ENCODE measurements around the gene ARID3A. TPM values are rescaled to one million over a fixed set of nuclear protein-coding genes. Genes with fewer than 3 reads are reported as not detected.

Gene ARID3A
- total RNA-seq, 3 donors from 2014 or later (not counting 1 experiment from before 2014, with no cell fraction given) = 15.9 to 24.6 (median 24.2) TPM

DNA sequence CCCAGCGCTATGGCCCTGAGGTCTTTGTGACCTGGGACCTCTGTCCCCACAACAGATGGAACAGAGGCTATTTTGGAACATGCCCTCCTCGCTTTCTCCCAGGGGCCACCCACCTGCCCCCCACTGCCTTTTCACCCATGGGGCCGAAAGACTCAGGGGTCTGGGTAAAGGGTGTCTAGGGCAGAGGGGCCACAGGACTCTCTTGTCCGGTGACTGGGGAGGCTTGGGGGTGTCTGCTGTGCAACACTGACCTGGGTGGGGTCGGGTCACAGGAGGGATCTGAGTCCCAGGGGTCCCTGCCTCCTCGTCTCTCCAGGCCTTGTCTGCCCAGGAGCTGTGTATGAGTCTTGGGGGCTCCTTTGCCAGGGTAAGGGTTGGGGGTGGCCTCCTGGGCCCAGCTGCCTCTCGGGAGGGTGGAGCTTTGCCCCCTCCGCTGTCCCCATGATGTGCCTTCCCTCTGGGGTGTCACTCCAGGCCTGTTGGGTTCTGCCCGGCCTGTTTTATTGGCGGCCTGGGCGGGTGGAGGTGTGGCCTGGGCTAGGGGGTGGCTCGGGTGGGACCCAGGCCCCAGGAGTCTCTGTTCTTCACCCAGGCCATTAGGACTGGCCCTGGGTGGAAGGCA, 2.1 kb downstream of the ARID3A start:
- TF ChIP-seq, protein P1, sequence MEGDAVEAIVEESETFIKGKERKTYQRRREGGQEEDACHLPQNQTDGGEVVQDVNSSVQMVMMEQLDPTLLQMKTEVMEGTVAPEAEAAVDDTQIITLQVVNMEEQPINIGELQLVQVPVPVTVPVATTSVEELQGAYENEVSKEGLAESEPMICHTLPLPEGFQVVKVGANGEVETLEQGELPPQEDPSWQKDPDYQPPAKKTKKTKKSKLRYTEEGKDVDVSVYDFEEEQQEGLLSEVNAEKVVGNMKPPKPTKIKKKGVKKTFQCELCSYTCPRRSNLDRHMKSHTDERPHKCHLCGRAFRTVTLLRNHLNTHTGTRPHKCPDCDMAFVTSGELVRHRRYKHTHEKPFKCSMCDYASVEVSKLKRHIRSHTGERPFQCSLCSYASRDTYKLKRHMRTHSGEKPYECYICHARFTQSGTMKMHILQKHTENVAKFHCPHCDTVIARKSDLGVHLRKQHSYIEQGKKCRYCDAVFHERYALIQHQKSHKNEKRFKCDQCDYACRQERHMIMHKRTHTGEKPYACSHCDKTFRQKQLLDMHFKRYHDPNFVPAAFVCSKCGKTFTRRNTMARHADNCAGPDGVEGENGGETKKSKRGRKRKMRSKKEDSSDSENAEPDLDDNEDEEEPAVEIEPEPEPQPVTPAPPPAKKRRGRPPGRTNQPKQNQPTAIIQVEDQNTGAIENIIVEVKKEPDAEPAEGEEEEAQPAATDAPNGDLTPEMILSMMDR (IDR thresholded peaks at IDR 0.05) = no peak
- H3K4me1 Mint-ChIP-seq = peaks cover 0 to 10% of the 10 kb centered on the region in 2 donors
- H3K27me3 Mint-ChIP-seq (ENCODE audit: low read depth in 2 of 2) = no peaks in the 10 kb centered on the region
- WGBS (ENCODE audit: insufficient coverage) = 94% methylated on average over 12 of the region's 12 CpGs
- intact Hi-C loops (cut with micrococcal nuclease) = loop anchor here (10.0 kb wide), 1 partner anchor 317 kb away; the partner anchor contains the start of genes ATP5F1D and MIDN
- H3K4me3 Mint-ChIP-seq = peak overlapping the region; percentile 35
- ATAC-seq = no peak
- H3K36me3 Mint-ChIP-seq = no peaks in the 10 kb centered on the region
- H3K27ac Mint-ChIP-seq = no peak overlapping the region
- H3K27me3 ChIP-seq (ENCODE audit: control insufficient read depth, insufficient read depth, low read length) = no peaks in the 10 kb centered on the region
- no peaks in the 10 kb centered on the region for H3K9me3 Mint-ChIP-seq
- H3K4me1 ChIP-seq (ENCODE audit: control insufficient read depth, insufficient read depth, low read length) = peaks cover 48% of the 10 kb centered on the region
- no peaks in the 10 kb centered on the region for H3K36me3 ChIP-seq (ENCODE audit: control insufficient read depth, insufficient read depth, low read length)
- no peak overlapping the region for H3K4me3 ChIP-seq (ENCODE audit: low read length)
- no peak overlapping the region for H3K27ac ChIP-seq (ENCODE audit: low read length)
- no peaks in the 10 kb centered on the region for H3K9me3 ChIP-seq (ENCODE audit: control insufficient read depth, insufficient read depth, low read length)
- DNase-seq = no peak

DNA sequence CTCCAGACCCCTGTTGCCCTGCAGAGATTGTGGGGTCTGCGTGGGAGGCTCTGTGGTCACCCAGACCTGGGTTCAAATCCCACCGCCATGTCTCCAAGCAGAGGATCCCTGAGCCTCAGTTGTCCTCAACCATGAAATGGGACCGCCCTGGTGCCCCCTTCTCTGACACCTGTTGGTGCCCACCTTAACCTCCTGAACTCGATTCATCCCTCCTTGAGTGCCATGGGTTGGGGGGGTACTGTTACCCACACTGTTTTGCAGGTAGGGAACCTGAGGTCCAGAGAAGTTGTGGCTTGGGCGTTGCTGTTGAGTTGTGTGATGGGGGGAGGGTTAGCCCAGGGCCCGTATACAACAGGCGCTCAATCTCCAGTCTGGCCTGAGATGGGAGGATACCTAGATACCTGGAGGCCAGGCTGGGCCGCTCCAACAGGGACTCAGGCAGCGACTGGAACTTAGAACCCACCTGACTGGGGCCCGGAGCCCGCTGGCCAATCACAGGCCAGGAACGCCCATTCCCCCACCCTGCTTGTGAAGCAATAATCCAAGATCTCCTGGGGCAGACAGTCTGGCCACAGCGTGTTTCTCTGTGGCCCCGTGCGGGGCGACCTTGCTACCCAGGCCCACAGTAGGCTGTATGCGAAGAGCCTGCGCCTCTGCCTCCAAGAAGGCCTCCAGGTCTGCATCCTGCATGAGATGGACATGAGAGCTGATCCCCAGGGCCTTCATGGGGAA, 2.8 kb downstream of the ARID3A start:
- Histone ChIP-seq H3K36me3 (ENCODE audit: control insufficient read depth, insufficient read depth, low read length) (no peaks in the 10 kb centered on the region), H3K4me1 (ENCODE audit: control insufficient read depth, insufficient read depth, low read length) (peaks cover 56% of the 10 kb centered on the region), H3K27ac (ENCODE audit: low read length) (no peak overlapping the region), H3K4me3 (ENCODE audit: low read length) (no peak overlapping the region), H3K9me3 (ENCODE audit: control insufficient read depth, insufficient read depth, low read length) (no peaks in the 10 kb centered on the region), H3K27me3 (ENCODE audit: control insufficient read depth, insufficient read depth, low read length) (no peaks in the 10 kb centered on the region)
- no peak for ATAC-seq
- no peaks in the 10 kb centered on the region for H3K36me3 Mint-ChIP-seq
- no peaks in the 10 kb centered on the region for H3K9me3 Mint-ChIP-seq
- intact Hi-C loops (cut with micrococcal nuclease) = loop anchor here (10.0 kb wide), 1 partner anchor 316 kb away; the partner anchor contains the start of genes ATP5F1D and MIDN
- H3K27ac Mint-ChIP-seq = no peak overlapping the region
- 93% methylated on average over 18 of the region's 18 CpGs for WGBS (ENCODE audit: insufficient coverage)
- H3K27me3 Mint-ChIP-seq (ENCODE audit: low read depth in 2 of 2) = no peaks in the 10 kb centered on the region
- H3K4me3 Mint-ChIP-seq = peak overlapping the region; percentile 28
- TF ChIP-seq, protein P1 (IDR thresholded peaks at IDR 0.05) = no peak
- no peak for DNase-seq
- peaks cover 0 to 17% of the 10 kb centered on the region in 2 donors for H3K4me1 Mint-ChIP-seq

DNA sequence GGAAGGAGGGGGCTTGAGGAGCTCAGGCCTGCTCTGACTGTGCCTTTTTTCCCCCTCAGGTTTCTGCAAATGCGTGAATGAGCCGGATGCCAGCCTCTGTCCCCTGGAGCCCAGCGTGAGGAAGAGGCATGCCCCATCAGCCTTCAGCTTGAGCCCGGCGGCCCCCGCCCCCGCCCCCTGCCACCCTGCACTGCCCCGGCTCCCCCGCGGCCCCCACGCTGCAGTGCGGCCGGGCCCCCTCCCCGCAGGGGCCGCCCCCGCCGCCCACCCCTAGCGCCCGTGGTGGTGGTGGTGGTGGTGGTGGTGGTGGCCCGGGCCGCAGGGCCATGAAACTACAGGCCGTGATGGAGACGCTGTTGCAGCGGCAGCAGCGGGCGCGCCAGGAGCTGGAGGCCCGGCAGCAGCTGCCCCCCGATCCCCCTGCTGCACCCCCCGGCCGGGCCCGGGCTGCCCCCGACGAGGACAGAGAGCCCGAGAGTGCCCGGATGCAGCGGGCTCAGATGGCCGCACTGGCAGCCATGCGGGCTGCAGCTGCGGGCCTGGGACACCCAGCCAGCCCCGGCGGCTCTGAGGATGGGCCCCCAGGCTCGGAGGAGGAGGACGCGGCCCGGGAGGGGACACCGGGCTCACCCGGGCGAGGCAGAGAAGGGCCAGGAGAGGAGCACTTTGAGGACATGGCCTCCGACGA, 3.5 kb downstream of the ARID3A start:
- peaks cover 0 to 24% of the 10 kb centered on the region in 2 donors for H3K4me1 Mint-ChIP-seq
- H3K4me3 Mint-ChIP-seq = no peak overlapping the region
- TF ChIP-seq, protein P1 (IDR thresholded peaks at IDR 0.05) = no peak
- H3K9me3 Mint-ChIP-seq = no peaks in the 10 kb centered on the region
- Histone ChIP-seq H3K27ac (ENCODE audit: low read length) (no peak overlapping the region), H3K9me3 (ENCODE audit: control insufficient read depth, insufficient read depth, low read length) (no peaks in the 10 kb centered on the region), H3K4me1 (ENCODE audit: control insufficient read depth, insufficient read depth, low read length) (peaks cover 56% of the 10 kb centered on the region), H3K4me3 (ENCODE audit: low read length) (no peak overlapping the region), H3K27me3 (ENCODE audit: control insufficient read depth, insufficient read depth, low read length) (no peaks in the 10 kb centered on the region), H3K36me3 (ENCODE audit: control insufficient read depth, insufficient read depth, low read length) (no peaks in the 10 kb centered on the region)
- ATAC-seq = no peak
- no peaks in the 10 kb centered on the region for H3K36me3 Mint-ChIP-seq
- intact Hi-C loops (cut with micrococcal nuclease) = loop anchor here (10.0 kb wide), 1 partner anchor 315 kb away; the partner anchor contains the start of genes ATP5F1D and MIDN
- no peak for DNase-seq
- H3K27me3 Mint-ChIP-seq (ENCODE audit: low read depth in 2 of 2) = no peaks in the 10 kb centered on the region
- no peak overlapping the region for H3K27ac Mint-ChIP-seq
- 96% methylated on average over 40 of the region's 51 CpGs for WGBS (ENCODE audit: insufficient coverage)
